ENCODE results near the gene INHA.

INHA gene

GRCh38 chr2:219552382-219553167, 19.5 kb upstream of the INHA start:
- H3K27me3 ChIP-seq (ENCODE audit: control insufficient read depth, insufficient read depth, low read length): peaks cover 20% of the 10 kb centered on the region
- H3K27ac ChIP-seq (ENCODE audit: low read depth, low read length): peak overlapping the region; percentile 57
- H3K4me3 ChIP-seq (ENCODE audit: low read depth, low read length): peak overlapping the region; percentile 82
- H3K4me1 ChIP-seq (ENCODE audit: control insufficient read depth, insufficient read depth, low read length): peaks cover 7% of the 10 kb centered on the region
- no peak overlapping the region; the same call in 1 of the 2 replicates for H3K9ac ChIP-seq (ENCODE audit: low read depth, low read length)
- peaks cover 23% of the 10 kb centered on the region for H3K36me3 ChIP-seq (ENCODE audit: control insufficient read depth, insufficient read depth, low read length)
- no peaks in the 10 kb centered on the region for H3K9me3 ChIP-seq (ENCODE audit: control insufficient read depth, insufficient read depth, low read length)

- H3K4me3 ChIP-seq (ENCODE audit: low read depth, low read length): peak overlapping the region; percentile 82
- no peak overlapping the region for H3K9ac ChIP-seq (ENCODE audit: low read depth, low read length)
- peaks cover 20% of the 10 kb centered on the region for H3K27me3 ChIP-seq (ENCODE audit: control insufficient read depth, insufficient read depth, low read length)
- peaks cover 7% of the 10 kb centered on the region for H3K4me1 ChIP-seq (ENCODE audit: control insufficient read depth, insufficient read depth, low read length)
- no peak overlapping the region for H3K27ac ChIP-seq (ENCODE audit: low read depth, low read length)
- H3K36me3 ChIP-seq (ENCODE audit: control insufficient read depth, insufficient read depth, low read length): peaks cover 23% of the 10 kb centered on the region
- H3K9me3 ChIP-seq (ENCODE audit: control insufficient read depth, insufficient read depth, low read length): no peaks in the 10 kb centered on the region
Observed at GRCh38 chr2:219553168-219553417, 19.0 kb upstream of the INHA start.

- H3K27me3 ChIP-seq (ENCODE audit: control insufficient read depth, insufficient read depth, low read length): peaks cover 20% of the 10 kb centered on the region
- H3K27ac ChIP-seq (ENCODE audit: low read depth, low read length): no peak overlapping the region
- H3K9me3 ChIP-seq (ENCODE audit: control insufficient read depth, insufficient read depth, low read length): no peaks in the 10 kb centered on the region
- peak overlapping the region; percentile 82; the same call in 1 of the 2 replicates for H3K4me3 ChIP-seq (ENCODE audit: low read depth, low read length)
- no peak overlapping the region for H3K9ac ChIP-seq (ENCODE audit: low read depth, low read length)
- peaks cover 7% of the 10 kb centered on the region for H3K4me1 ChIP-seq (ENCODE audit: control insufficient read depth, insufficient read depth, low read length)
- H3K36me3 ChIP-seq (ENCODE audit: control insufficient read depth, insufficient read depth, low read length): peaks cover 23% of the 10 kb centered on the region
Observed at GRCh38 chr2:219553463-219553963, 18.6 kb upstream of the INHA start.

- Histone ChIP-seq H3K36me3 (ENCODE audit: control insufficient read depth, insufficient read depth, low read length) (peaks cover 21% of the 10 kb centered on the region), H3K9me3 (ENCODE audit: control insufficient read depth, insufficient read depth, low read length) (no peaks in the 10 kb centered on the region), H3K4me3 (ENCODE audit: low read depth, low read length) (no peak overlapping the region), H3K9ac (ENCODE audit: low read depth, low read length) (no peak overlapping the region), H3K4me1 (ENCODE audit: control insufficient read depth, insufficient read depth, low read length) (peaks cover 7% of the 10 kb centered on the region), H3K27me3 (ENCODE audit: control insufficient read depth, insufficient read depth, low read length) (peaks cover 20% of the 10 kb centered on the region), H3K27ac (ENCODE audit: low read depth, low read length) (no peak overlapping the region)
Observed at GRCh38 chr2:219554350-219554749, 17.8 kb upstream of the INHA start.

GRCh38 chr2:219555956-219556355, 16.2 kb upstream of the INHA start:
- Histone ChIP-seq H3K27ac (ENCODE audit: low read depth, low read length) (no peak overlapping the region), H3K4me3 (ENCODE audit: low read depth, low read length) (no peak overlapping the region), H3K9me3 (ENCODE audit: control insufficient read depth, insufficient read depth, low read length) (no peaks in the 10 kb centered on the region), H3K36me3 (ENCODE audit: control insufficient read depth, insufficient read depth, low read length) (peaks cover 17% of the 10 kb centered on the region), H3K4me1 (ENCODE audit: control insufficient read depth, insufficient read depth, low read length) (peaks cover 20% of the 10 kb centered on the region), H3K9ac (ENCODE audit: low read depth, low read length) (no peak overlapping the region), H3K27me3 (ENCODE audit: control insufficient read depth, insufficient read depth, low read length) (peaks cover 16% of the 10 kb centered on the region)

GRCh38 chr2:219556413-219556812, 15.7 kb upstream of the INHA start:
- H3K27me3 ChIP-seq (ENCODE audit: control insufficient read depth, insufficient read depth, low read length): peaks cover 16% of the 10 kb centered on the region
- H3K4me3 ChIP-seq (ENCODE audit: low read depth, low read length): no peak overlapping the region
- no peak overlapping the region for H3K9ac ChIP-seq (ENCODE audit: low read depth, low read length)
- peaks cover 22% of the 10 kb centered on the region for H3K4me1 ChIP-seq (ENCODE audit: control insufficient read depth, insufficient read depth, low read length)
- H3K27ac ChIP-seq (ENCODE audit: low read depth, low read length): no peak overlapping the region
- H3K36me3 ChIP-seq (ENCODE audit: control insufficient read depth, insufficient read depth, low read length): peaks cover 17% of the 10 kb centered on the region
- no peaks in the 10 kb centered on the region for H3K9me3 ChIP-seq (ENCODE audit: control insufficient read depth, insufficient read depth, low read length)

GRCh38 chr2:219557320-219557719, 14.8 kb upstream of the INHA start:
- H3K36me3 ChIP-seq (ENCODE audit: control insufficient read depth, insufficient read depth, low read length): peaks cover 19% of the 10 kb centered on the region
- peaks cover 16% of the 10 kb centered on the region for H3K27me3 ChIP-seq (ENCODE audit: control insufficient read depth, insufficient read depth, low read length)
- H3K27ac ChIP-seq (ENCODE audit: low read depth, low read length): no peak overlapping the region
- H3K9ac ChIP-seq (ENCODE audit: low read depth, low read length): no peak overlapping the region
- H3K4me1 ChIP-seq (ENCODE audit: control insufficient read depth, insufficient read depth, low read length): peaks cover 31% of the 10 kb centered on the region
- H3K9me3 ChIP-seq (ENCODE audit: control insufficient read depth, insufficient read depth, low read length): no peaks in the 10 kb centered on the region
- H3K4me3 ChIP-seq (ENCODE audit: low read depth, low read length): no peak overlapping the region

GRCh38 chr2:219557791-219558785, 14.0 kb upstream of the INHA start:
- Histone ChIP-seq H3K27ac (ENCODE audit: low read depth, low read length) (no peak overlapping the region), H3K27me3 (ENCODE audit: control insufficient read depth, insufficient read depth, low read length) (peaks cover 13% of the 10 kb centered on the region), H3K9ac (ENCODE audit: low read depth, low read length) (no peak overlapping the region)

GRCh38 chr2:219559156-219559915, 12.8 kb upstream of the INHA start:
- H3K4me1 ChIP-seq (ENCODE audit: control insufficient read depth, insufficient read depth, low read length): peaks cover 32% of the 10 kb centered on the region
- H3K27ac ChIP-seq (ENCODE audit: low read depth, low read length): no peak overlapping the region
- peaks cover 39% of the 10 kb centered on the region for H3K36me3 ChIP-seq (ENCODE audit: control insufficient read depth, insufficient read depth, low read length)
- peaks cover under 1% of the 10 kb centered on the region; the same call in 1 of the 2 replicates for H3K27me3 ChIP-seq (ENCODE audit: control insufficient read depth, insufficient read depth, low read length)
- H3K9me3 ChIP-seq (ENCODE audit: control insufficient read depth, insufficient read depth, low read length): no peaks in the 10 kb centered on the region
- H3K9ac ChIP-seq (ENCODE audit: low read depth, low read length): no peak overlapping the region
- H3K4me3 ChIP-seq (ENCODE audit: low read depth, low read length): no peak overlapping the region

More at GRCh38 chr2:219557791-219558785, 14.0 kb upstream of the INHA start:
- peaks cover 27% of the 10 kb centered on the region for H3K36me3 ChIP-seq (ENCODE audit: control insufficient read depth, insufficient read depth, low read length)
- H3K4me1 ChIP-seq (ENCODE audit: control insufficient read depth, insufficient read depth, low read length): peaks cover 34% of the 10 kb centered on the region
- H3K4me3 ChIP-seq (ENCODE audit: low read depth, low read length): no peak overlapping the region
- H3K9me3 ChIP-seq (ENCODE audit: control insufficient read depth, insufficient read depth, low read length): no peaks in the 10 kb centered on the region

GRCh38 chr2:219560037-219560892, 11.8 kb upstream of the INHA start:
- Histone ChIP-seq H3K36me3 (ENCODE audit: control insufficient read depth, insufficient read depth, low read length) (peaks cover 42% of the 10 kb centered on the region), H3K9ac (ENCODE audit: low read depth, low read length) (no peak overlapping the region), H3K4me3 (ENCODE audit: low read depth, low read length) (no peak overlapping the region), H3K9me3 (ENCODE audit: control insufficient read depth, insufficient read depth, low read length) (no peaks in the 10 kb centered on the region), H3K27ac (ENCODE audit: low read depth, low read length) (peak overlapping the region; percentile 37), H3K27me3 (ENCODE audit: control insufficient read depth, insufficient read depth, low read length) (no peaks in the 10 kb centered on the region), H3K4me1 (ENCODE audit: control insufficient read depth, insufficient read depth, low read length) (peaks cover 37% of the 10 kb centered on the region)

Measured in HUES48 (cell line).